Measurements from ENCODE around the gene TMEM121. TPM values are rescaled to one million over a fixed set of nuclear protein-coding genes. Genes with fewer than 3 reads are reported as not detected.

Gene TMEM121
- polyA plus RNA-seq (ENCODE audit: low read depth in 6 of 6): 1 to 10 TPM; 1.4 to 3.3 (median 1.9) TPM

GRCh38 chr14:105525861-105526775 is at the start of gene TMEM121:
TMEM121 (plus strand) TSS chr14:105526583; CDS start chr14:105528835, 2,252 bp downstream.
- DNase-seq: peak; percentile 32

GRCh38 chr14:105476831-105477659 is 49.3 kb upstream of the TMEM121 start:
- H3K36me3 Mint-ChIP-seq: peaks cover 0 to 8% of the 10 kb centered on the region in 2 donors
- H3K27me3 Mint-ChIP-seq: peaks cover 0 to 9% (median 0%) of the 10 kb centered on the region in 3 donors
- peak overlapping the region in 5 of 8 donors; percentile 47 to 84 (median 62) for H3K4me3 Mint-ChIP-seq
- H3K9me3 Mint-ChIP-seq: peaks cover 0 to 2% (median 0%) of the 10 kb centered on the region in 7 donors
- ATAC-seq (ENCODE audit: low read depth in 2 of 2) (no peak), DNase-seq (no peak)
- H3K27ac Mint-ChIP-seq: peak overlapping the region; percentile 4 to 88 (median 48)
- H3K4me1 Mint-ChIP-seq: peaks cover 29 to 46% (median 37%) of the 10 kb centered on the region in 3 donors

More at GRCh38 chr14:105525861-105526775, at the start of gene TMEM121:
- ATAC-seq (ENCODE audit: low read depth in 2 of 2): peak; percentile 19 to 32
- Mint-ChIP-seq H3K36me3 (no peaks in the 10 kb centered on the region), H3K27ac (peak within 1 kb of the TSS in 4 of 6 donors; percentile 34 to 85 (median 70)), H3K4me3 (peak within 1 kb of the TSS; percentile 58 to 88 (median 82)), H3K27me3 (peaks cover 8 to 23% (median 12%) of the 10 kb centered on the region in 3 donors), H3K4me1 (peaks cover 8 to 31% (median 30%) of the 10 kb centered on the region in 3 donors), H3K9me3 (peaks cover 0 to 1% (median 0%) of the 10 kb centered on the region in 7 donors)

- DNase-seq (peak; percentile 70), ATAC-seq (ENCODE audit: low read depth in 2 of 2) (peak; percentile 11 to 21)
- Mint-ChIP-seq H3K27me3 (peaks cover 0 to 5% (median 0%) of the 10 kb centered on the region in 3 donors), H3K4me3 (peak overlapping the region in 4 of 8 donors; percentile 12 to 84 (median 66)), H3K4me1 (peaks cover 34 to 53% (median 40%) of the 10 kb centered on the region in 3 donors), H3K36me3 (peaks cover 0 to 8% of the 10 kb centered on the region in 2 donors), H3K9me3 (peaks cover 0 to 2% (median 0%) of the 10 kb centered on the region in 7 donors), H3K27ac (peak overlapping the region; percentile 4 to 88 (median 50))
Observed at GRCh38 chr14:105477660-105478397, 48.6 kb upstream of the TMEM121 start.

GRCh38 chr14:105478398-105479251 is 47.8 kb upstream of the TMEM121 start:
- Mint-ChIP-seq H3K9me3 (peaks cover 0 to 2% (median 0%) of the 10 kb centered on the region in 7 donors), H3K36me3 (peaks cover 0 to 8% of the 10 kb centered on the region in 2 donors), H3K4me1 (peaks cover 34 to 49% (median 36%) of the 10 kb centered on the region in 3 donors), H3K4me3 (no peak overlapping the region), H3K27ac (peak overlapping the region in 1 of 6 donors; percentile 96), H3K27me3 (peaks cover 0 to 5% (median 0%) of the 10 kb centered on the region in 3 donors)
- no peak for ATAC-seq (ENCODE audit: low read depth in 2 of 2)
- no peak for DNase-seq

GRCh38 chr14:105479431-105480158 is 46.8 kb upstream of the TMEM121 start:
- Mint-ChIP-seq H3K27me3 (peaks cover 0 to 5% (median 0%) of the 10 kb centered on the region in 3 donors), H3K9me3 (peaks cover 0 to 2% (median 0%) of the 10 kb centered on the region in 7 donors)
- no peak for ATAC-seq (ENCODE audit: low read depth in 2 of 2)

GRCh38 chr14:105480199-105480746 is 46.1 kb upstream of the TMEM121 start:
- Mint-ChIP-seq H3K4me1 (peaks cover 41 to 54% (median 43%) of the 10 kb centered on the region in 3 donors), H3K9me3 (peaks cover 0 to 2% (median 0%) of the 10 kb centered on the region in 7 donors), H3K27me3 (peaks cover 0 to 5% (median 0%) of the 10 kb centered on the region in 3 donors), H3K36me3 (peaks cover 0 to 8% of the 10 kb centered on the region in 2 donors), H3K27ac (peak overlapping the region; percentile 69 to 100 (median 100)), H3K4me3 (peak overlapping the region in 7 of 8 donors; percentile 19 to 89 (median 76))
- DNase-seq (no peak), ATAC-seq (ENCODE audit: low read depth in 2 of 2) (no peak)

More at GRCh38 chr14:105479431-105480158, 46.8 kb upstream of the TMEM121 start:
- H3K36me3 Mint-ChIP-seq: peaks cover 0 to 8% of the 10 kb centered on the region in 2 donors
- DNase-seq: no peak
- H3K4me3 Mint-ChIP-seq: peak overlapping the region in 5 of 8 donors; percentile 21 to 81 (median 76)
- peak overlapping the region; percentile 49 to 100 (median 88) for H3K27ac Mint-ChIP-seq
- H3K4me1 Mint-ChIP-seq: peaks cover 39 to 51% (median 41%) of the 10 kb centered on the region in 3 donors

- ATAC-seq (ENCODE audit: low read depth in 2 of 2): peak; percentile 41 to 44
- Mint-ChIP-seq H3K27ac (peak overlapping the region; percentile 96 to 100 (median 100)), H3K36me3 (peaks cover 0 to 8% of the 10 kb centered on the region in 2 donors), H3K4me3 (peak overlapping the region; percentile 71 to 90 (median 82)), H3K27me3 (peaks cover 0 to 5% (median 0%) of the 10 kb centered on the region in 3 donors), H3K4me1 (peaks cover 47 to 62% (median 47%) of the 10 kb centered on the region in 3 donors), H3K9me3 (peaks cover 0 to 2% (median 0%) of the 10 kb centered on the region in 7 donors)
- peak; percentile 90 for DNase-seq
Observed at GRCh38 chr14:105480807-105481801, 45.3 kb upstream of the TMEM121 start.

DNA sequence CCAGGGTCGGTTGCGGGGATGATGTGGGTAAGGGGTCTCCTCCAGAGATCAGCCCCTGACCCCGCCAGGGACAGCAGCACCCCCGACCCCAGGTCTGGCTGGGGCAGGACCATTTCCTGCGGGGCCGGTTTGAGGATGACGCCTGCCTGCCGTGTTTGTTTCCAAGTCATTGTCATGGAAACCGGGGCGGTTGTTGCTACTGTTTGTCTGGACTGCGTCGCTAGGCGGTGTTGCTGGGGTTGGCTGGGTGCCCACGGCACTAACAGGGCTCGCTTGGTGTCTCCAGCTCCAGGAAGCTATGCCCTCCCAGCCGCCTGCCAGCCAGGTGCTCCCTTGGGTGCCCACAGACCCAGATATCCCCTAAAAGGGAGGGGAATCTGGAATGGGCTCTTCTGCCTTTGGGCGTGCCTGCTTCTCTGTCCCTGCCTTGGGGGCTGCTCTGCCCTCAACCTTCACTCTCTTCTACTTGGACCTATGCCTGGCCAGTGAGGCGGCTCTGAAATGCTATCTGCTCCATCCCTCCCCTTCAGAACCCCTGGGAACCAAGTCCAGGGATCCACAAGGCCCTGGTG is 44.4 kb upstream of the TMEM121 start:
- Mint-ChIP-seq H3K27me3 (peaks cover 0 to 5% (median 0%) of the 10 kb centered on the region in 3 donors), H3K36me3 (peaks cover 0 to 8% of the 10 kb centered on the region in 2 donors), H3K4me3 (peak overlapping the region; percentile 70 to 90 (median 83)), H3K9me3 (peaks cover 0 to 2% (median 0%) of the 10 kb centered on the region in 7 donors), H3K27ac (peak overlapping the region; percentile 96 to 100 (median 100)), H3K4me1 (peaks cover 47 to 68% (median 47%) of the 10 kb centered on the region in 3 donors)
- ATAC-seq (ENCODE audit: low read depth in 2 of 2) (peak; percentile 63 to 67), DNase-seq (peak; percentile 96)

DNA sequence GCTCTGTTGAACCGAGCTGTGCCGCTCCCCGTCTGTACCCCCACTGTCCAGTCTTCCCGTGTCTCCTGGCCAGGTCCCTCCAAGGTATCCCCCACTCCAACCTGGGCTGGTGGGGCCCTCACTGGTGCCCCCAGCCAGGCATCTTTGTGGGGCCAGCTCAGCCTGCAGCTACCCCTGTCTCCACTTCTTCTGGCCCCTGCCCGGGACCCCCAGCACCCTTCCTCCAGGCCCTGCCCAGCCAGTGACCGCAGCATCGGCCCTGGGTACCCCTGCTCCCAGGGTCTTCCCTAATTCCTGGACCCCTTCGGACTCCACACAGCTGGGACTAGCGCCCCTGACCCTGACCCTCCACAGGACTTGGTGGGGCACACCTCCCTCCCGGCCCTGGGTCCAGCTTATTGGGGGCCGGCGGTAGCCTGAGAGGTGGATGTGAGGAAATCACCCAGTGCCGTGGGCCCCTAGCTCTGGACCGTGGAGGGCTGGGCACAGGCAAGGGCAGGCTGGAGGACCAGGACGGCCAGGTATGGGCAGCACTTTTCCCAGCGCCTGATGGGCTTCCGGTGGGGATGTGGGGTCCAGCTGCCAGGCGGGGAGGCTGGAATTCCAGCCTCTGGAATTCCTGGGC is 43.8 kb upstream of the TMEM121 start:
- H3K27me3 Mint-ChIP-seq: no peaks in the 10 kb centered on the region
- peak overlapping the region in 6 of 8 donors; percentile 70 to 90 (median 79) for H3K4me3 Mint-ChIP-seq
- peaks cover 41 to 65% (median 44%) of the 10 kb centered on the region in 3 donors for H3K4me1 Mint-ChIP-seq
- DNase-seq: no peak
- H3K36me3 Mint-ChIP-seq: peaks cover 0 to 2% of the 10 kb centered on the region in 2 donors
- H3K9me3 Mint-ChIP-seq: no peaks in the 10 kb centered on the region
- peak overlapping the region; percentile 96 to 100 (median 100) for H3K27ac Mint-ChIP-seq
- ATAC-seq (ENCODE audit: low read depth in 2 of 2): no peak
